H7 (cell line): ENCODE results near the gene BHLHE23. TPM values are rescaled to one million over a fixed set of nuclear protein-coding genes. Genes with fewer than 3 reads are reported as not detected.

Experiments used
- DNase-seq: peaks from one replicate; pipeline ENCODE4 v3.0.0; 2012
- H3K27me3 ChIP-seq: 2 replicates; pipeline ENCODE4 v1.6.0; 2011; ENCODE audit warnings: mild to moderate bottlenecking, low read length; ENCODE audit not compliant: control insufficient read depth, insufficient read depth
- H3K36me3 ChIP-seq: replicated peaks from 2 replicates; pipeline ENCODE4 v1.5.1; 2011; ENCODE audit warnings: low read length; ENCODE audit not compliant: control insufficient read depth, insufficient read depth
- H3K4me3 ChIP-seq: 2 replicates; pipeline ENCODE4 v1.5.1; 2011; ENCODE audit warnings: low read depth, mild to moderate bottlenecking, control low read depth, low read length, moderate library complexity; ENCODE audit not compliant: insufficient read depth
- total RNA-seq: library from RNA; depleted of rRNA; stranded (reverse); fragments of >200 nt; shearing (Covaris generic); gene quantifications from 2 replicates; pipeline ENCODE4 v1.2.3, GENCODE V29; 2014

Gene BHLHE23
- total RNA-seq, 1 experiment from 2014 or later = 2.1 TPM

GRCh38 chr20:63000036-63000435, 6.7 kb downstream of the BHLHE23 start:
- peaks cover 19% of the 10 kb centered on the region for H3K27me3 ChIP-seq
- DNase-seq = no peak
- no peak overlapping the region for H3K4me3 ChIP-seq
- no peaks in the 10 kb centered on the region; the same call in 1 of the 2 replicates for H3K36me3 ChIP-seq

GRCh38 chr20:62999580-62999979, 7.2 kb downstream of the BHLHE23 start:
- no peak for DNase-seq
- Histone ChIP-seq H3K4me3 (no peak overlapping the region), H3K36me3 (no peaks in the 10 kb centered on the region; the same call in 1 of the 2 replicates), H3K27me3 (peaks cover 14% of the 10 kb centered on the region; the same call in 1 of the 2 replicates)

GRCh38 chr20:62998449-62998848, 8.3 kb downstream of the BHLHE23 start:
- no peaks in the 10 kb centered on the region; the same call in 1 of the 2 replicates for H3K36me3 ChIP-seq
- no peak for DNase-seq
- H3K27me3 ChIP-seq = peaks cover 3% of the 10 kb centered on the region; the same call in 1 of the 2 replicates
- H3K4me3 ChIP-seq = no peak overlapping the region

GRCh38 chr20:62997417-62998035, 9.2 kb downstream of the BHLHE23 start:
- Histone ChIP-seq H3K36me3 (no peaks in the 10 kb centered on the region; the same call in 1 of the 2 replicates), H3K4me3 (no peak overlapping the region), H3K27me3 (no peaks in the 10 kb centered on the region; the same call in 1 of the 2 replicates)
- no peak for DNase-seq

- Histone ChIP-seq H3K27me3 (no peaks in the 10 kb centered on the region; the same call in 1 of the 2 replicates), H3K4me3 (no peak overlapping the region), H3K36me3 (no peaks in the 10 kb centered on the region; the same call in 1 of the 2 replicates)
- DNase-seq = no peak
Measured at GRCh38 chr20:62996596-62996982, 10.2 kb downstream of the BHLHE23 start.

GRCh38 chr20:62995898-62996595, 10.7 kb downstream of the BHLHE23 start:
- no peak overlapping the region for H3K4me3 ChIP-seq
- no peaks in the 10 kb centered on the region; the same call in 1 of the 2 replicates for H3K36me3 ChIP-seq
- no peak for DNase-seq
- H3K27me3 ChIP-seq = no peaks in the 10 kb centered on the region; the same call in 1 of the 2 replicates

GRCh38 chr20:62995481-62995880, 11.3 kb downstream of the BHLHE23 start:
- no peak for DNase-seq
- no peak overlapping the region for H3K4me3 ChIP-seq
- H3K27me3 ChIP-seq = no peaks in the 10 kb centered on the region; the same call in 1 of the 2 replicates
- H3K36me3 ChIP-seq = no peaks in the 10 kb centered on the region; the same call in 1 of the 2 replicates

GRCh38 chr20:62994869-62995281, 11.9 kb downstream of the BHLHE23 start:
- peak; percentile 79 for DNase-seq
- H3K4me3 ChIP-seq = no peak overlapping the region
- H3K27me3 ChIP-seq = no peaks in the 10 kb centered on the region; the same call in 1 of the 2 replicates
- H3K36me3 ChIP-seq = no peaks in the 10 kb centered on the region; the same call in 1 of the 2 replicates

- Histone ChIP-seq H3K36me3 (no peaks in the 10 kb centered on the region; the same call in 1 of the 2 replicates), H3K4me3 (no peak overlapping the region), H3K27me3 (no peaks in the 10 kb centered on the region; the same call in 1 of the 2 replicates)
- DNase-seq = no peak
Measured at GRCh38 chr20:62993856-62994494, 12.8 kb downstream of the BHLHE23 start.

GRCh38 chr20:62991863-62992262, 14.9 kb downstream of the BHLHE23 start:
- H3K27me3 ChIP-seq = no peaks in the 10 kb centered on the region; the same call in 1 of the 2 replicates

GRCh38 chr20:62991196-62991807, 15.5 kb downstream of the BHLHE23 start:
- no peaks in the 10 kb centered on the region for H3K27me3 ChIP-seq
- DNase-seq = no peak
- no peak overlapping the region for H3K4me3 ChIP-seq
- H3K36me3 ChIP-seq = no peaks in the 10 kb centered on the region

More at GRCh38 chr20:62991863-62992262, 14.9 kb downstream of the BHLHE23 start:
- Histone ChIP-seq H3K4me3 (no peak overlapping the region), H3K36me3 (no peaks in the 10 kb centered on the region)
- DNase-seq = no peak

- no peak overlapping the region for H3K4me3 ChIP-seq
- no peak for DNase-seq
- no peaks in the 10 kb centered on the region for H3K36me3 ChIP-seq
- H3K27me3 ChIP-seq = no peaks in the 10 kb centered on the region
Measured at GRCh38 chr20:62990306-62990825, 16.4 kb downstream of the BHLHE23 start.

GRCh38 chr20:62989201-62989601, 17.6 kb downstream of the BHLHE23 start:
- no peaks in the 10 kb centered on the region for H3K27me3 ChIP-seq
- no peak for DNase-seq
- no peaks in the 10 kb centered on the region for H3K36me3 ChIP-seq
- H3K4me3 ChIP-seq = no peak overlapping the region

- Histone ChIP-seq H3K4me3 (no peak overlapping the region), H3K36me3 (no peaks in the 10 kb centered on the region), H3K27me3 (no peaks in the 10 kb centered on the region)
- peak; percentile 72 for DNase-seq
Measured at GRCh38 chr20:62987114-62987513, 19.6 kb downstream of the BHLHE23 start.
